ENCODE measurements around the gene YTHDF1.

The YTHDF1 gene

DNA sequence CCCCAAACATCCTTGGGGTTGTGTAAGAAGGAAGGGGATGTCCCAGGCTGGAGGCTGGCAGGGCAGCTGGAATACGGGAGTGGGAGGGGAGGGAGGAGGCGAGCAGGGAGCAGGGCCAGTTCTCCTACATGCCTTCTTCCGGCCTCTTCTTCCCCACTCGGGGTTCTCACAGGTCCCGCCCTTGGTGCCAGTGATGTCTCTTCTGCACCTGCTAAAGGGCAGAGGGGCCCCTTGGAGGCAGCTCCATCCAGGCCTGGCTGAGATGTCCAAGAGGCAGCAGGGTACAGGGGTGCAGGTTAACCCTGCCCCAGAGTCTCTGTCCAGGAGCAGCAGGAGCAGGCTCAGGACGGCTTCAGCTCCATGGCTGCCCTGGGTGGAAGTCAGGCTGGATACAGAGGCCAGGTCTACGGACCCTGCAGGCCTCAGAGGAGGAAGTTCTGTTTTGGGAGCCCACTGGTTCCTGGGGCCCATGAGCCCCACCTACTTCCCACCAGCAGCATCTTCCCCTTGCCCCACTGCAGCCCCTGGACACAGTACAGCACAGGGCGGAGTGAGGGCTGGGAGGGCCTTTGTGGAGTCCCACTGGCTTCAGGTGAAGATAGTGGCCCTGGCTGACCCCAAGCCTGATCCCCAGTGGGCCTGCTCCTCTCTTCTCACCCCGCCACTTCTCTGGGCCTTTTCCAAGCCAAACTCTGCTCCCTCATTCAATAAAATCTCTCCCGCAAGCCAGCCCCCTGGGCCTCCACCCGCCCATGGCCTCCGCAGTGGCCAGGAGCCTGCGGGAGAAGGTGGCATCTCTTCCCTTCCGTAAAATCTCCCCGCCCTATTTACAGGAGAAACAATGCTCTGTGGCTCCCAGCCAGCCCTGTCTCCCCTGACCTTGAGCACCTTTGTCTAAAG, 60.4 kb downstream of the YTHDF1 start:
- DNase-seq (ENCODE audit: low spot score): no peak

DNA sequence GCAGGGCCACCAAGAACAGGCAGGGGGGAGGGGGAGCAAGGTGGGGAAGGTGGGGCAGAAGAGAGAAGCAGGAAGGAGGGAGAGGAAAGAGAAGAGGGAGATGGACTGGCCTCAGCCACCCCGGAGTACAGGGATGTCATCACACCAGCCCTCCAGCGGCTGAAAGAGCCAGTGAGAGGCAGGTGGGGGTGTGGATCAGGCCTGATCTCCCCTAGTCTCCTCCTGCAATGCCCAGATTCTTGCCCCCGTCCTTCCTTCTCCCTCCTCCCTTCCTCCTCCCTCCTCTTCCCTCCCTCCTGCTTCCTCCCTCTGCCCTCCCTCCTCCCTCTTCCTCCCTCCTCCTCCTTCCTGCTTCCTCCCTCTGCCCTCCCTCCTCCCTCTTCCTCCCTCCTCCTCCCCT, 61.5 kb downstream of the YTHDF1 start:
- no peak for DNase-seq (ENCODE audit: low spot score)

DNA sequence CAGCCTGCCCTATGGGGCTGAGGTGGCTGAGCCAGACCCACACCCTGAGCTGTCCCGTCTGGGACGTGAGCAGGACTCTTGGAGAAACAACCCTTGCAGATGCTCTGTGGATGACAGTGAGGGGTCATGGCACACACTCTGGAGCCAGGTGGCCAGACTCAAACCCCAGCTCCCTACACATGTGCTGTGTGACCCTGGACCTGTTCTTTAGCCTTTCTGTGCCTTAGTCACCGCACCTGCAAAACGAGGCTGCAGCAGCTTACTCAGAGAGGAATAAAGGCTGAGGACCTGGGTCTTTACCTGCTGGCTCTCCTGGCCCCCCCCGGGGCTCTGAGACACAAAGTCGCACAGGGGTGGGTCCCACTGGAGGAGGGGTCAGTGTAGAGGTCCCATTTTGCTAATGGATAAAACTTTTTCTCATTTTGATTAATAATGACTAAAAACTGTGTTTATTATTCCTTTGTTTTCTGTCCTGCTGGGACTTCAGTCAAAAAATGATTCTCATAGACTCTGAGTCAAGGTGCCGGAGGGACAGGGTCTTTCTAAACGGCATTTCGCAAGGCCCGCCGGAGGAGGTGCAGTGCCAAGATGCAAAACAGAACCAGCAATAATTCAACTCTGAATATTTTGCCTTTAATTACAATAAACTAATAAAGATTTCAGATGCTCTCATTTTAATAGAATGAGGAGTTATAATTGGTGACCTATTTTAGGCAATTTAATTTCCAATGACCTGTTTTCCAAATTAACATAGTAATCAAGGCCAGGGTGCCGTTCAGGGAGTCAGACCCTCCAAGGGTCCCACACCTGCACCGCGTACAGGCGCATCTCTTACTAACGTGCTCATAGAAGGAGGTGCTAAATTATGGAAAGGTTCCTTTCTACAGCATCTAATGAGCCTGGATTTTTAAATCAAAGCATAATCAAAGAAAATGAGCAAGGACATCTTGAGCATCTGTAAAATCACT, 62.4 kb downstream of the YTHDF1 start:
- DNase-seq (ENCODE audit: low spot score): no peak

DNA sequence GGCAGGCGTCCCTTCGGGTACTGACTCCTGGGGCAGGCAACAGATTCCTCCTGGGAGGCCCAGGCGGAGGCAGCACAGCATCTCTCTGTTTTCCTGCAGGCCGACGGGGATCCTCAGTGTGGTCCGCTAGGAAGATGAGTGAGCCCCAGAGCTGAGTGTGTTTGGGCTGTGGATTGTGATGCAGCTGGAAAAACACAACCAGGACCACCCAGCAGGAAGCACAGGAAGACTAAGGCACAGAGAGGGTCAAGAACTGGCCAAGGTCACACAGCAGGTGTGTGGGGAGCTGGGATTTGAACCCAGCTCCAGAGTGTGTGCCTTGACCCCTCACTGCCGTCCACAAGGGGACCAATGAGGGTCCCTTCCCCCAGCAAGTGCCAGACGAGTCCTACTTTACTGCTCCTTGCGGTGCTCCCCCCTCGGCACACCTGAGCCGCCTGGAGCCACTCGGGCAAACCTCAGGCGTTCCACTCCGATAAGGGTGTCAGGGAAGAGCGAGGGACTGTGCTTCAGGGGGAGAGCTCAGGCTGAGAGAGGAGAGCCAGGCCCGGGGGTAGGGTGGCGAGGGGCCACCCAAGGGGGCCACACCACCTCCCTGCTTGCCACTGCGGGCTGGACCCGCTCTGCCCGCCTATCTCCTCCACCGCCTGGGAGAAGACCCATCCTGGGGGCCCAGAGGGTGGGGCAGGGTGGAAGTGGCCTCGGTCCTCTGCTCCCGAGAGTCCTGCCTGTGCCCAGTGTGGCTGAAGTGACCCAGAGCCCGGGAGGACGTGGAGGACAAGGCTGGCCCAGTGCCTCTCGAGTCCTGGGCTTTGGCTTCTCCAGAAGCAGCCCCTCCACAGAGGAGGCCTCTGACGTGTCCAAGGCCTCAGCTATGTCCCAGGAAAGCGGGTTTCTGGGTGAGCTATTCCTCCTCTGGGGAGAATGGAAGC, 63.3 kb downstream of the YTHDF1 start:
- no peak for DNase-seq (ENCODE audit: low spot score)

DNA sequence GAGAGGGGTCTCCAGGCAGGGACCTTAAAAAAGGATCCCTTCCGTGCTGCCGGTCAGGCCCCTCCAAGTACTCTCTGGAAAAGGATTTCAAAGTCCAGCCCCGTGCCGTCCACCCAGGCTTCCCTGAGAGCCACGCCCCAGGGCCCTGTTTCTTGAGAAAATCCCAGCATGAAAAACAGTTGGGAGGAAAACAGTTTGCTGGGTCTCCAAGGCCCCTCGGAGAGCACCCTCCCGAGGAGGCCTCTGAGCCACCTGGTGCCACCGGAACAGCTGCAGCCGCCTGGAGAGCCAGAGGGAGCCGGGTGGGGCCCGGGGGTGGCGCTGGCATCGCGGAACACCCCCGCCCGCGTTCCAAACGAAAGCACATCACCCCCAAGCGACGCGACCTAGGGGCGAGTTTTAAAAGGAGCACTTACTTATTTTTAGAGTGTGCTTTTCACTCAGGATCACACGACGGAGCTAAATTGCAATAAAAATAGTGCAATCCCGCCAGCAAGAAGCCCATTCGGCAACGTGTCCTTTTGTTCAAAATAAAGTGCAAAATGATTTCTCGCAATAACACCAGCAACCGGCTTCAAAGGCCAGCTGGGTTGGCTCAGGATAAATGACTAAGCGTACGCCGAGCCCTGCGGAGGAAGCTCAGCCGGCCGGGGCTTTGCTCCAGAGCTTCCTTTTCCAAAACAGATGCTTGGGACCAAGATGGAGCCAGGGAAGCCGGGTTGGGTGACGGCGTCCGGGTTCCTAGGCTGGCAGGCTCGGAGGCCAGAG, 64.2 kb downstream of the YTHDF1 start:
- DNase-seq (ENCODE audit: low spot score): no peak

DNA sequence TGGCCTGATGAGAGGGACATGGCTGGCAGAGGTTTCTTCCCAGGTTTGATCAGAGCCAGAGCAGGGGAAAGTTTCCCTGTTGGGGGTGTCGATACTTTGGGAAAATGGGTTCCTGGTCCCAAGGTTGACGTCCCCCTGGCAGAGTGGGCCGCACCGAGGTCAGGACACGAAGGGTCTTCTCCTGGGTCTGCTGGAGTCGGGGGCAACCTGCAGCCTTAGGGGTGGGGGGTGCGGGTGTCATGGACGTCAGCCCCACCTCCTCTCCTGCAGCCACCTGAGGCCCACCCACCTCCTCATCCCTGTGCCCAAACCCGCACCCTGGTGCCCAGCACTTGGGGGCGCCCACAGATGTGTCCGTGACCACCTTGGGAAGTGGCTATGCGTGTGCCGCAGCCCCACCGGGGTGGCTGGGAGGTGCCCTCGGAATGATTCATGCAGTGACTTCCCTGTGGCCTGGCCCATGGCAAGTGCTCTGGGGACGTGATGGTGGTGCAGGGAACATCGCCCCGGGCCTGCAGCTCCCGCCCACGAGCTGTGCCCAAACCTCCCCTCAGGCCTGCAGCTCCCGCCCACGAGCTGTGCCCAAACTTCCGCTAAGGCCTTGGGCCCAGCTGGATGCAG, 64.9 kb downstream of the YTHDF1 start:
- no peak for DNase-seq (ENCODE audit: low spot score)

DNA sequence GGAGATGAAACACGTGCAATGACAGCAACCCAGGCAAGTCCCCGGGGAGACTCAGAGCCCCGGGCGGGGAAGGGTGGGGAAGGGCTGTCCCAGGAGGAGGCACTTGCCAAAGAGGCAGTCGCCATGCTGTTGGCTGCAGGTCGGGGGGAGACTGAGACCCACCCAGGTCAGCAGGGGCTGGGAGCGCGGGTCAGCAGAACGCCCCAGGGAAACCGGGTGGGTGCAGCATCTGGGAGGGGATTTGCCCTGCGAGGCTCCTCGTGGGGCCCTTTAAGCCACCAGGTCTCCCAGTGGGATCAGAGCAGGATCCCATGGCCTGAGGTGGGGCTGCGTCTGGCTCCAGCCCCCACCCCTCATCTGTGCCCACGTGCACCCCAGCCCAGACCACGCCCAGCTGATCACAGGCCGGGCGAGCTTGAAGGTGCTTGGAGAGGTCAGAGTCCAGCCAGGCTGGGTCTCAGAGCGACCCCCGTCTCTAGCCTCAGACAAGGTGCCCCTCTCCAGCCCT, 65.5 kb downstream of the YTHDF1 start:
- DNase-seq (ENCODE audit: low spot score): no peak

DNA sequence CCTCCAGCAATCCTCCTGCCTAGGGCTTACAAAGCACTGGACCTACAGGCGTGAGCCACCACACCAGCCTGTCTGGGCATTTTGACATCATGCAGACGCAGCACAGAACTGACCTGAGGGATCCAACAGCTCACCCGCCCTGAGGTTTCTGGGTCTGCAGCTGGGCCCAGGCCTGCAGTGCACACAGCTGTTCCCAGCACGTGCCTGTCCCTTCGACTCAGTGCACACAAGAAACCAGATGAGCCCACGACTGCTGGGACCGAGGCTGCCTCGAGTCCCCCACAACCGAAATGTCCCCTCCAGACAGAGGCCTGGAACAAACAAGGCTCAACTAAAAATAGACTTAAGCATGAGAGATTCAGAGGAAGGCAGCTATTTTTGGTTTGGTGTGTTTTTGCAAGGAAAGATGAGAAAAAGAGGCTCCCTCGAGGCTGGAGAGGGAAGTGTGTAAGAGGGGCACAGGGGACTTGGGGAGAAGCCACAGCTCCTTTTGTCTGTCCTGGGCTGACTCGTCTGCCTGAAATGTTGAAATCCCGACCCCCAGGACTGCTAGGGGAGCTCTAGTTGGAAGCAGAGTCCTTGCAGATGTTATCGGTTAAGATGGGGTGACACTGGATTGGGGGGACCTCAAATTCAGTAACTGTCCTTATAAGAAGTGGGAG, 66.3 kb downstream of the YTHDF1 start:
- no peak for DNase-seq (ENCODE audit: low spot score)

DNA sequence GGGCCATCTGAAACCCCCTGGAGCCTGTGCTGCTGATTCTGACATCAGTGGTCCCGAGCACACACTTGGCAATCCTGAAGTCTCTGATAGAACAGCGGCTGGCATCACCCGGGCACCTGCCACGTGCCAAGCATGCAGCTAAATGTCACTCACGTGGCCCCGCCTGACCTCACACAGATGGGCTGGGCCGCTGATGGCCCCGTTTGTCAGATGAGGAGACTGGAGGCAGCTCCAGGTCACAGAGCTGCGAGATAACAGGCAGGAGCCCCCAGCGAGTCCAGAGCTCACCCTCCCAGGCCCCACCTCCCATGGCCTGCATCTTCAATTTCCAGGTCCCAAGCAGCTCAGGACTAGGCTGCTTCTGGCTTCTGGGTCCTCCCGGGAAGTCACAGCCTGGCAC, 67.2 kb downstream of the YTHDF1 start:
- no peak for DNase-seq (ENCODE audit: low spot score)

DNA sequence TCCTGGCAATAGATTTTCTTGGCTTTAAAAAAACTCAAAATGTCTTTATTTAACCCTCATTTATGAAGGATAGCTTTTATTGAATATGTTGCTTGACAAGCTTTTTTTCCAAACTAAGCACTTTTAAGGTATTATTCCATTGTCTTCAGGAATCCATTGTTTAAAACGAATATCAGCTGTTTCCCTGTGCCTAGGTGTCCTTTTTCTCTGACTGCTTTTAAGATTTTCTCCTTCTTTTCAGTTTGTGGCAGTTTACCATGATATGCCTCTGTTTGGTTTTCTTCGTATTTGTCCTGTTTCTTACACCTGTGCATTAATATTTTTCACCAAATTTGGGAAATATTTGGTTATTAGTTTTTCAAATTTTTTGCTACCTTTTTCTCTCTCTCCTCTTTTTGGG, 68.4 kb downstream of the YTHDF1 start:
- DNase-seq (ENCODE audit: low spot score): no peak
